ENCODE measurements around the gene OLIG1.

Gene OLIG1

GRCh38 chr21:33063907-33064622 is 5.9 kb upstream of the OLIG1 start:
- peak; percentile 65 for DNase-seq (ENCODE audit: low spot score)

GRCh38 chr21:33064623-33065390 is 5.1 kb upstream of the OLIG1 start:
- DNase-seq (ENCODE audit: low spot score), result peak; percentile 90

- DNase-seq (ENCODE audit: low spot score), result no peak
Observed at GRCh38 chr21:33067043-33067442, 2.9 kb upstream of the OLIG1 start.

- no peak for DNase-seq (ENCODE audit: low spot score)
Observed at GRCh38 chr21:33067457-33067856, 2.5 kb upstream of the OLIG1 start.

GRCh38 chr21:33069243-33069642 is 698 bp upstream of the OLIG1 start:
- no peak for DNase-seq (ENCODE audit: low spot score)

GRCh38 chr21:33069645-33069993 is 322 bp upstream of the OLIG1 start:
- DNase-seq (ENCODE audit: low spot score), result no peak

- DNase-seq (ENCODE audit: low spot score), result no peak
Observed at GRCh38 chr21:33070744-33070997, 730 bp downstream of the OLIG1 start.

- DNase-seq (ENCODE audit: low spot score), result no peak
Observed at GRCh38 chr21:33070998-33071769, 1.2 kb downstream of the OLIG1 start.

- no peak for DNase-seq (ENCODE audit: low spot score)
Observed at GRCh38 chr21:33071770-33072306, 1.9 kb downstream of the OLIG1 start.

GRCh38 chr21:33073636-33074035 is 3.7 kb downstream of the OLIG1 start:
- no peak for DNase-seq (ENCODE audit: low spot score)

- DNase-seq (ENCODE audit: low spot score), result no peak
Observed at GRCh38 chr21:33075128-33075527, 5.2 kb downstream of the OLIG1 start.

- no peak for DNase-seq (ENCODE audit: low spot score)
Observed at GRCh38 chr21:33075596-33076195, 5.8 kb downstream of the OLIG1 start.

- DNase-seq (ENCODE audit: low spot score), result no peak
Observed at GRCh38 chr21:33076600-33077329, 6.8 kb downstream of the OLIG1 start.

- DNase-seq (ENCODE audit: low spot score), result peak; percentile 98
Observed at GRCh38 chr21:33078907-33079582, 9.1 kb downstream of the OLIG1 start.

GRCh38 chr21:33080376-33080775 is 10.4 kb downstream of the OLIG1 start:
- peak; percentile 37 for DNase-seq (ENCODE audit: low spot score)

- DNase-seq (ENCODE audit: low spot score), result no peak
Observed at GRCh38 chr21:33080776-33081175, 10.8 kb downstream of the OLIG1 start.

GRCh38 chr21:33088384-33088783 is 18.4 kb downstream of the OLIG1 start:
- no peak for DNase-seq (ENCODE audit: low spot score)

- peak; percentile 72 for DNase-seq (ENCODE audit: low spot score)
Observed at GRCh38 chr21:33089395-33090119, 19.6 kb downstream of the OLIG1 start.

GRCh38 chr21:33096426-33096825 is 26.5 kb downstream of the OLIG1 start:
- DNase-seq (ENCODE audit: low spot score), result no peak

GRCh38 chr21:33099131-33099530 is 29.2 kb downstream of the OLIG1 start:
- DNase-seq (ENCODE audit: low spot score), result no peak

All from pons (tissue), 1 donor.